Gastrocnemius medialis (tissue), 4 donors: ENCODE results near the gene CCNT2. TPM values are rescaled to one million over a fixed set of nuclear protein-coding genes. Genes with fewer than 3 reads are reported as not detected.

Source experiments
- ATAC-seq, 2 donors: fragments of 150-250 bp; one replicate each; pipeline ENCODE4 v1.9.1; 2016
- DNase-seq, 2 donors: peaks; one replicate each; pipeline ENCODE4 v3.0.0-alpha.2; 2019
- H3K27ac ChIP-seq, 4 donors: fragments of 200-600 bp; sonication (generic); 1 replicate in 1 of 4; 2 replicates in 3 of 4; pipeline ENCODE4 v1.5.1; 2016 to 2018; ENCODE audit warnings: mild to moderate bottlenecking in 2 of 4, moderate library complexity in 1 of 4
- H3K27me3 ChIP-seq, 3 donors: fragments of 200-600 bp; sonication (generic) in 2 of 3; 1 replicate in 1 of 3; 2 replicates in 2 of 3; pipeline versions ENCODE4 v1.5.1 to v1.6.0; 2016 to 2019; ENCODE audit warnings: mild to moderate bottlenecking in 1 of 3, moderate library complexity in 1 of 3
- H3K36me3 ChIP-seq, 2 donors: fragments of 200-600 bp; sonication (generic) in 1 of 2; one replicate each; pipeline ENCODE4 v1.5.1; 2017 to 2018
- H3K4me1 ChIP-seq, 2 donors: fragments of 200-600 bp; sonication (generic) in 1 of 2; one replicate each; pipeline ENCODE4 v1.5.1; 2016 to 2017; ENCODE audit warnings: mild to moderate bottlenecking in 2 of 2
- H3K4me3 ChIP-seq, 4 donors: fragments of 200-600 bp; sonication (generic) in 3 of 4; 1 replicate in 1 of 4; 2 replicates in 3 of 4; pipeline ENCODE4 v1.5.1; 2016 to 2019; ENCODE audit warnings: mild to moderate bottlenecking in 2 of 4
- H3K9me3 ChIP-seq, 3 donors: fragments of 200-600 bp; sonication (generic) in 2 of 3; 1 replicate in 1 of 3; 2 replicates in 2 of 3; pipeline ENCODE4 v1.5.1; 2016 to 2019
- CTCF ChIP-seq, 5 experiments: fragments of 450-650 bp in 3 of 5; fragments of 200-600 bp in 2 of 5; sonication (generic) in 2 of 5; IDR thresholded peaks in 4 of 5; conservative IDR thresholded peaks in 1 of 5; 1 replicate in 4 of 5; 2 replicates in 1 of 5; pipeline ENCODE4 v1.5.1; 2016 to 2019; ENCODE audit warnings: antibody characterized with exemption in 5 of 5, mild to moderate bottlenecking in 3 of 5, moderate library complexity in 3 of 5
- POLR2A ChIP-seq, 2 donors: fragments of 450-650 bp; IDR thresholded peaks; one replicate each; pipeline ENCODE4 v1.6.1; 2017; ENCODE audit warnings: antibody characterized with exemption in 2 of 2, mild to moderate bottlenecking in 2 of 2, moderate library complexity in 2 of 2
- in situ Hi-C, 4 donors: fragments of 200-750 bp; cut with MboI; loops; one replicate each; pipeline versions ENCODE4 v1.15.0 to v1.8.0; 2017; ENCODE audit warnings: low sequenced_read_pairs in 4 of 4
- intact Hi-C: fragments of 100-400 bp; cut with DNase I; formaldehyde crosslinking; loops from one replicate; pipeline ENCODE4 v1.15.1; 2023; ENCODE audit warnings: low total_unique reads
- total RNA-seq, 4 donors: library from RNA; depleted of rRNA; stranded (reverse); fragments of >200 nt; gene quantifications; one replicate each; pipeline versions ENCODE4 v1.1.0 to v1.2.3, GENCODE V29; 2016

The CCNT2 gene
- total RNA-seq: 10 to 100 TPM; 11.6 to 28.4 (median 18.6) TPM

- H3K36me3 ChIP-seq: no peaks in the 10 kb centered on the region
- in situ Hi-C loops: loop anchor here in 1 of 4 donors (10.0 to 25.0 kb wide), 2 partner anchors 136 to 806 kb away; partner anchors contain the start of gene RAB3GAP1
These were observed at the start of gene CCNT2 for GRCh38 chr2:134918526-134919340. CCNT2 (plus strand) TSS chr2:134918822; CDS start chr2:134918855, 33 bp downstream.

GRCh38 chr2:134869946-134870736 is 48.5 kb upstream of the CCNT2 start:
- DNase-seq (no peak), ATAC-seq (no peak)
- in situ Hi-C loops: no loop called here

More at GRCh38 chr2:134918526-134919340, at the start of gene CCNT2:
- TF ChIP-seq CTCF (IDR thresholded peaks at IDR 0.05 in 4 of 5, conservative IDR thresholded peaks at IDR 0.05 in 1 of 5) (peak in 3 of 5 experiments; percentile 22 to 34 (median 22)), POLR2A (IDR thresholded peaks at IDR 0.05) (peak; percentile 17 to 44)
- no peaks in the 10 kb centered on the region for H3K9me3 ChIP-seq
- ATAC-seq (peak; percentile 86 to 89), DNase-seq (peak; percentile 97 to 99)
- no peaks in the 10 kb centered on the region for H3K27me3 ChIP-seq
- intact Hi-C loops: loop anchor here (1.0 to 5.0 kb wide), 4 partner anchors 134 to 1069 kb away; partner anchors contain the start of genes DARS1, RAB3GAP1 and UBXN4
- H3K4me1 ChIP-seq: peaks cover 41 to 45% of the 10 kb centered on the region in 2 donors
- H3K4me3 ChIP-seq: peak within 1 kb of the TSS; percentile 96 to 99 (median 96)
- peak within 1 kb of the TSS; percentile 99 to 100 (median 100) for H3K27ac ChIP-seq

GRCh38 chr2:134873152-134873551 is 45.5 kb upstream of the CCNT2 start:
- in situ Hi-C loops: no loop called here
- intact Hi-C loops: no loop called here
- Histone ChIP-seq H3K4me3 (no peak overlapping the region), H3K4me1 (no peaks in the 10 kb centered on the region), H3K27me3 (no peaks in the 10 kb centered on the region), H3K9me3 (no peaks in the 10 kb centered on the region), H3K27ac (no peak overlapping the region), H3K36me3 (no peaks in the 10 kb centered on the region)
- no peak for TF ChIP-seq POLR2A (IDR thresholded peaks at IDR 0.05)
- TF ChIP-seq CTCF (IDR thresholded peaks at IDR 0.05 in 4 of 5, conservative IDR thresholded peaks at IDR 0.05 in 1 of 5): no peak
- ATAC-seq (no peak), DNase-seq (no peak)

More at GRCh38 chr2:134869946-134870736, 48.5 kb upstream of the CCNT2 start:
- no peaks in the 10 kb centered on the region for H3K36me3 ChIP-seq
- intact Hi-C loops: no loop called here
- no peak overlapping the region for H3K27ac ChIP-seq
- no peaks in the 10 kb centered on the region for H3K27me3 ChIP-seq
- H3K9me3 ChIP-seq: no peaks in the 10 kb centered on the region
- no peaks in the 10 kb centered on the region for H3K4me1 ChIP-seq
- TF ChIP-seq POLR2A (IDR thresholded peaks at IDR 0.05): no peak
- no peak for TF ChIP-seq CTCF (IDR thresholded peaks at IDR 0.05 in 4 of 5, conservative IDR thresholded peaks at IDR 0.05 in 1 of 5)
- no peak overlapping the region for H3K4me3 ChIP-seq

GRCh38 chr2:134875309-134875708 is 43.3 kb upstream of the CCNT2 start:
- no peak for DNase-seq
- in situ Hi-C loops (loop anchor here in 2 of 4 donors (25.0 kb wide), 1 partner anchor 413 kb away; no protein-coding TSS in a partner anchor), intact Hi-C loops (no loop called here)
- no peak overlapping the region for H3K4me3 ChIP-seq
- H3K36me3 ChIP-seq: no peaks in the 10 kb centered on the region
- H3K9me3 ChIP-seq: no peaks in the 10 kb centered on the region
- TF ChIP-seq POLR2A (IDR thresholded peaks at IDR 0.05) (no peak), CTCF (IDR thresholded peaks at IDR 0.05 in 4 of 5, conservative IDR thresholded peaks at IDR 0.05 in 1 of 5) (no peak)
- H3K4me1 ChIP-seq: no peaks in the 10 kb centered on the region
- no peaks in the 10 kb centered on the region for H3K27me3 ChIP-seq
- no peak for ATAC-seq
- H3K27ac ChIP-seq: no peak overlapping the region
